HepG2 (cell line): ENCODE results near the gene NTMT1. TPM values are rescaled to one million over a fixed set of nuclear protein-coding genes. Genes with fewer than 3 reads are reported as not detected.

ENCODE experiments used
- ATAC-seq: fragments of 200-7000 bp; cut with Tn5 transposase; 3 replicates; pipeline ENCODE4 v1.9.1; 2020; ENCODE audit warnings: mild to moderate bottlenecking, moderate library complexity
- BruUV-seq: library from RNA; stranded (reverse); fragments of 400-500 nt; replicated peaks from 2 replicates; lab custom pipeline; 2021; lab: Mats Ljungman, UMichigan
- CTCF ChIA-PET: fragments of 300-600 bp; formaldehyde crosslinking; extraction: SDS; loops from one replicate; lab custom pipeline; 2021; ENCODE audit warnings: low total read pairs, inconsistent platforms, low intra/inter-chr PET ratio; lab: Yijun Ruan, JAX
- POLR2A ChIA-PET: fragments of 350-600 bp; sonication (Branson Sonifier 250); formaldehyde crosslinking; loops from one replicate; lab custom pipeline; 2020; ENCODE audit warnings: antibody characterized with exemption, inconsistent platforms; lab: Yijun Ruan, JAX
- DNase-seq: peaks from one replicate; pipeline ENCODE4 v3.0.0-alpha.2; 2015; ENCODE audit warnings: low spot score
- FAIRE-seq: peaks from 3 replicates; lab custom pipeline; 2011; peaks lifted over from hg19 to GRCh38; lab: Jason Lieb, UNC
- H2AFZ ChIP-seq: one replicate; pipeline ENCODE4 v1.6.1; 2011; ENCODE audit warnings: low read length, inconsistent platforms
- H3K27ac ChIP-seq: fragments of 300-600 bp; 3 replicates; pipeline ENCODE4 v1.8.0; 2011; ENCODE audit warnings: mixed run types, mild to moderate bottlenecking, mixed read lengths, low read length, inconsistent platforms; ENCODE audit not compliant: insufficient read depth; ENCODE audit errors: extremely low read length
- H3K27me3 ChIP-seq, 2 experiments: fragments of 200-600 bp in 1 of 2; 2 replicates in 1 of 2; 3 replicates in 1 of 2; pipeline versions ENCODE4 v1.6.0 to v1.8.0; 2011; ENCODE audit warnings: low read length in 2 of 2, mild to moderate bottlenecking in 2 of 2, moderate library complexity in 2 of 2, inconsistent platforms in 1 of 2; ENCODE audit not compliant: insufficient read depth in 2 of 2, control insufficient read depth in 1 of 2
- H3K36me3 ChIP-seq, 2 experiments: fragments of 200-600 bp in 1 of 2; replicated peaks in 1 of 2; 2 replicates in 1 of 2; 3 replicates in 1 of 2; pipeline versions ENCODE4 v1.5.1 to v1.8.0; 2011; ENCODE audit warnings: low read length in 2 of 2, inconsistent platforms in 1 of 2; ENCODE audit not compliant: insufficient read depth in 2 of 2, control insufficient read depth in 1 of 2
- H3K4me1 ChIP-seq: 2 replicates; pipeline ENCODE4 v1.5.1; 2012; ENCODE audit warnings: low read length, inconsistent platforms; ENCODE audit not compliant: insufficient read depth
- H3K4me2 ChIP-seq: 2 replicates; pipeline ENCODE4 v1.6.0; 2011; ENCODE audit warnings: low read depth, low read length, inconsistent platforms
- H3K4me3 ChIP-seq, 3 experiments: fragments of 200-600 bp in 1 of 3; sonication (generic), shearing (Covaris generic) in 1 of 3; replicated peaks in 1 of 3; 2 replicates each; pipeline ENCODE4 v1.5.1; 2011 to 2016; ENCODE audit warnings: low read length in 3 of 3, inconsistent platforms in 2 of 3, low read depth in 2 of 3, mild to moderate bottlenecking in 2 of 3, control low read depth in 1 of 3, mixed read lengths in 1 of 3; ENCODE audit not compliant: insufficient read depth in 1 of 3
- H3K79me2 ChIP-seq: one replicate; pipeline ENCODE4 v1.6.1; 2011; ENCODE audit warnings: low read length, inconsistent platforms; ENCODE audit not compliant: insufficient read depth
- H3K9ac ChIP-seq: 2 replicates; pipeline ENCODE4 v1.6.0; 2011; ENCODE audit warnings: mild to moderate bottlenecking, low read depth, low read length, inconsistent platforms; ENCODE audit not compliant: insufficient read depth
- H3K9me3 ChIP-seq: 2 replicates; pipeline ENCODE4 v1.5.1; 2012; ENCODE audit warnings: mild to moderate bottlenecking, low read length
- H4K20me1 ChIP-seq: 2 replicates; pipeline ENCODE4 v1.6.0; 2011; ENCODE audit warnings: inconsistent platforms, mild to moderate bottlenecking, low read length, moderate library complexity; ENCODE audit not compliant: insufficient read depth
- CREBL2 ChIP-seq: sonication (generic); formaldehyde crosslinking; IDR thresholded peaks from 2 replicates; pipeline ENCODE4 v1.8.1; 2023; ENCODE audit warnings: missing genetic modification reagents, mild to moderate bottlenecking, borderline replicate concordance
- HIC2 ChIP-seq: sonication (generic); formaldehyde crosslinking; IDR thresholded peaks from 2 replicates; pipeline ENCODE4 v1.9.0; 2022; ENCODE audit warnings: low read depth, missing genetic modification reagents
- HNF1A ChIP-seq, 2 experiments: sonication (generic) in 1 of 2; formaldehyde crosslinking in 1 of 2; IDR thresholded peaks; 2 replicates each; pipeline versions ENCODE4 v1.4.0 to v1.6.1; 2016 to 2020; ENCODE audit warnings: borderline replicate concordance in 1 of 2, low read depth in 1 of 2, mild to moderate bottlenecking in 1 of 2, missing genetic modification reagents in 1 of 2
- KDM1A ChIP-seq: IDR thresholded peaks from 2 replicates; pipeline ENCODE4 v1.6.1; 2016; ENCODE audit warnings: missing compliant biosample characterization
- PAX8 ChIP-seq: sonication (generic); formaldehyde crosslinking; IDR thresholded peaks from 2 replicates; pipeline ENCODE4 v1.8.0; 2022; ENCODE audit warnings: mild to moderate bottlenecking, missing genetic modification reagents, borderline replicate concordance
- PLRG1 ChIP-seq: fragments of 450-650 bp; conservative IDR thresholded peaks from 2 replicates; pipeline ENCODE4 v1.6.1; 2016
- POLR2AphosphoS2 ChIP-seq: IDR thresholded peaks from 2 replicates; pipeline ENCODE4 v1.6.1; 2011; ENCODE audit warnings: low read depth, low read length, improper control_type of control experiment
- TCF12 ChIP-seq, 2 experiments: fragments of 450-650 bp in 1 of 2; sonication (generic) in 1 of 2; formaldehyde crosslinking in 1 of 2; IDR thresholded peaks; 2 replicates each; pipeline versions ENCODE4 v1.6.1 to v1.8.0; 2017 to 2022; ENCODE audit warnings: antibody characterized with exemption in 1 of 2, mild to moderate bottlenecking in 1 of 2, missing genetic modification reagents in 1 of 2, moderate library complexity in 1 of 2
- ZFX ChIP-seq: sonication (generic); formaldehyde crosslinking; IDR thresholded peaks from 2 replicates; pipeline ENCODE4 v1.4.0; 2020; ENCODE audit warnings: mild to moderate bottlenecking, low read depth, missing genetic modification reagents, moderate library complexity
- WGBS: methylation state at CpG from one replicate; pipeline ENCODE4 v1.1.6; 2017; ENCODE audit warnings: low lambda C conversion rate; 5-methylcytosine and 5-hydroxymethylcytosine counted together
- in situ Hi-C: cut with HindIII; loops from 2 replicates; pipeline ENCODE4 v1.10.0; 2017; ENCODE audit warnings: low pct_unique_long_range_greater_than_20kb; ENCODE audit not compliant: extremely low pct_ligation_motif_present
- intact Hi-C: fragments of 100-400 bp; cut with micrococcal nuclease; formaldehyde crosslinking; loops from one replicate; pipeline ENCODE4 v1.10.0; 2022; ENCODE audit not compliant: unreplicated experiment
- polyA plus RNA-seq, 8 experiments: library from polyadenylated mRNA; depleted of rRNA in 3 of 8; stranded (reverse) in 7 of 8; unstranded in 1 of 8; fragments of >200 nt; fragmentation: Illumina TruSeq in 4 of 8; extraction: Trizol in 4 of 8; gene quantifications; 2 replicates each; pipeline versions ENCODE4 v1.2.1 to v1.2.3, GENCODE V29; 2011 to 2016; ENCODE audit warnings: low read depth in 4 of 8, missing spikeins in 1 of 8, mixed read lengths in 1 of 8; ENCODE audit not compliant: insufficient read depth in 1 of 8
- total RNA-seq, 5 experiments: library from RNA; depleted of rRNA; stranded (reverse); fragments of >200 nt; fragmentation: Illumina TruSeq; extraction: Trizol; gene quantifications; 2 replicates each; pipeline ENCODE4 v1.2.3, GENCODE V29; 2016; ENCODE audit warnings: low read depth in 1 of 5

The NTMT1 gene
- total and polyA plus RNA-seq, 2 of the 13 experiments (the other 11 are each of a cell fraction or from before 2014, with no cell fraction given), result 49.1 to 53.8 TPM

- H3K27me3 ChIP-seq, result peaks cover 5 to 71% of the 10 kb centered on the region in 2 experiments; a peak in 4 of 5 replicates
- H3K9me3 ChIP-seq, result no peaks in the 10 kb centered on the region
- intact Hi-C loops (no loop called here), in situ Hi-C loops (no loop called here)
- no peaks in the 10 kb centered on the region for H3K79me2 ChIP-seq
- ATAC-seq, result no peak
- ChIA-PET POLR2A (no interaction called here), CTCF (no interaction called here)
- DNase-seq, result no peak
- TF ChIP-seq HIC2 (CRISPR knock-in tag) (no peak), PLRG1 (no peak), KDM1A (CRISPR knock-in tag) (no peak), POLR2AphosphoS2 (no peak), PAX8 (CRISPR knock-in tag) (no peak), TCF12 (IDR thresholded peaks at IDR 0.05) (no peak), TCF12 (CRISPR knock-in tag; IDR thresholded peaks at IDR 0.05) (no peak), ZFX (CRISPR knock-in tag) (no peak)
- 2% methylated on average over 7 of the region's 9 CpGs for WGBS
- no peaks in the 10 kb centered on the region for H3K4me1 ChIP-seq
- no TSS peak for BruUV-seq
- H3K4me3 ChIP-seq, result no peak overlapping the region
- H4K20me1 ChIP-seq, result no peaks in the 10 kb centered on the region
- no peaks in the 10 kb centered on the region for H3K36me3 ChIP-seq
- FAIRE-seq, result no peak
- no peak overlapping the region for H3K27ac ChIP-seq
- H3K4me2 ChIP-seq, result no peak overlapping the region
- no peak overlapping the region for H3K9ac ChIP-seq
- no peak overlapping the region for H2AFZ ChIP-seq
Observed at GRCh38 chr9:129679537-129679936, 53.6 kb downstream of the NTMT1 start.

- no peak for FAIRE-seq
- H3K79me2 ChIP-seq, result no peaks in the 10 kb centered on the region
- no peak for ATAC-seq
- ChIA-PET CTCF (no interaction called here), POLR2A (no interaction called here)
- peaks cover 0 to 50% of the 10 kb centered on the region in 2 experiments; a peak in 2 of 5 replicates for H3K27me3 ChIP-seq
- no peaks in the 10 kb centered on the region for H3K36me3 ChIP-seq
- H3K4me3 ChIP-seq, result no peak overlapping the region
- no peak overlapping the region for H2AFZ ChIP-seq
- H3K27ac ChIP-seq, result no peak overlapping the region
- no peaks in the 10 kb centered on the region for H4K20me1 ChIP-seq
- 32% methylated on average over 5 of the region's 11 CpGs for WGBS
- BruUV-seq, result no TSS peak
- no peak overlapping the region for H3K4me2 ChIP-seq
- intact Hi-C loops (no loop called here), in situ Hi-C loops (no loop called here)
- H3K4me1 ChIP-seq, result no peaks in the 10 kb centered on the region
- no peaks in the 10 kb centered on the region for H3K9me3 ChIP-seq
- no peak overlapping the region for H3K9ac ChIP-seq
- no peak for DNase-seq
- TF ChIP-seq CREBL2 (CRISPR knock-in tag) (no peak), HNF1A (IDR thresholded peaks at IDR 0.05; ENCODE audit: low read depth) (no peak), HNF1A (CRISPR knock-in tag; IDR thresholded peaks at IDR 0.05; ENCODE audit: borderline replicate concordance) (no peak)
Observed at GRCh38 chr9:129681924-129682323, 56.0 kb downstream of the NTMT1 start.
